NCI-H146 treated with DMSO at 0.1 percent for 48 hours (cell line): Measurements from ENCODE around the gene RNU6-9.

ENCODE experiments used
- DNase-seq: peaks from one replicate; lab custom pipeline; 2025; ENCODE audit not compliant: unreplicated experiment; lab: John Stamatoyannopoulos, UW

The RNU6-9 gene

DNA sequence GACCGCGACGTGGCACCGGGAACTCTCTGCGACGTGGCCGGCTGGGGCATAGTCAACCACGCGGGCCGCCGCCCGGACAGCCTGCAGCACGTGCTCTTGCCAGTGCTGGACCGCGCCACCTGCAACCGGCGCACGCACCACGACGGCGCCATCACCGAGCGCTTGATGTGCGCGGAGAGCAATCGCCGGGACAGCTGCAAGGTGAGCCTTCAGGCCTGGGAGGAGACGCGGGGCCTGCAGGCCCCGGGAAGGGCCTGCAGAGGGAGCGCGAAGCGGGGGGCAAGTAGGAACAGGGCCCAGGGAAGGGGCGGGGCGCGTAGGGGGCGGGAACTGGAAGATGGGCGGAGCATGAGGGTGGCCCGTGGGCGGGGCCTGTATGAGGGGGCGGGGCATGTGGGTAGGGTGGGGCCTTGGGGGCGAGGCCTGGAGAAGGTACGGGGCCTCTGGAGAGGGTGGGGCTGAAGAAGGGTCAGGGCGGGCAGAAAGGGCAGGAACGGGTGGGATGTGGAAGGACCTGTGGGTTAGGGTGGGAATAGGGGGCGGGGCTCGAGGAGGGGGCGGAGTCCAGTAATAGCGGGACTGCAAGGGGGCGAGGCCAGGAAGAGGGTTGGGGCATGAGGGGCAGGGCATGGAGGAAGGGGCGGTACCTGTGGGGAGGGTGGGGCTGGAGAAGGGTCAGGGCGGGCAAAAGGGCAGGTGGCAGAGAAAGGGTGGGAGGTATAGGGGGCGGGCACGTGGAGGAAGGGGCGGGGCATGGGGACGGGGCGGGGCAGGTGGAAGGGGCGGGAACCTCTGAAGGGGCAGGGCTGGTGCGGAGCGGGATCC is 31.3 kb upstream of the RNU6-9 start:
- DNase-seq: no peak

DNA sequence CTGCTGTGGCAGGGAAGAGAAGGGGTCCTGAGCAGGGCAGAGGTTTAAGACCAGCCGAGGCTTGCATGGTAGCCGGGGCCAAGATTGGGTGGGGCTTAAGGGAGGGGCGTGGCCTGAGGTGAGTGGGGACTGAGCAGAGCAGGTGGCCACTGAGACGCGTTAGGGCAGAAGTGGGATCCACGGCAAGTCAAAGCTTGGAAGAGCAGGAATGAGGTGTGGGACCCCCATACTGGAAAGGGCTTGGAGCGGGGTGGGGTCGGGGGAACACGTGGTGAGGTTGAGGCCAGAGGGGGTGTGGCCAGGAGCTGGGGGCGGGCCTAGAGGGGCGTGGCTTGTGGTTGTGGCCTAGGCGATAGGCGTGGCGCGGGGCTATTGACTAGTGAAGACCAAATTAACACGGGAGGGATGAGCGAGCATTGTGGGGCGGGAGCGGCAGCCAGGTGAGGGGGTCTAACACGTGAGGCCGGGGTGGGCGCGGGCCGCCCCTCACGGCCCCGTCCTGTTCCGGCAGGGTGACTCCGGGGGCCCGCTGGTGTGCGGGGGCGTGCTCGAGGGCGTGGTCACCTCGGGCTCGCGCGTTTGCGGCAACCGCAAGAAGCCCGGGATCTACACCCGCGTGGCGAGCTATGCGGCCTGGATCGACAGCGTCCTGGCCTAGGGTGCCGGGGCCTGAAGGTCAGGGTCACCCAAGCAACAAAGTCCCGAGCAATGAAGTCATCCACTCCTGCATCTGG is 30.5 kb upstream of the RNU6-9 start:
- DNase-seq: no peak

DNA sequence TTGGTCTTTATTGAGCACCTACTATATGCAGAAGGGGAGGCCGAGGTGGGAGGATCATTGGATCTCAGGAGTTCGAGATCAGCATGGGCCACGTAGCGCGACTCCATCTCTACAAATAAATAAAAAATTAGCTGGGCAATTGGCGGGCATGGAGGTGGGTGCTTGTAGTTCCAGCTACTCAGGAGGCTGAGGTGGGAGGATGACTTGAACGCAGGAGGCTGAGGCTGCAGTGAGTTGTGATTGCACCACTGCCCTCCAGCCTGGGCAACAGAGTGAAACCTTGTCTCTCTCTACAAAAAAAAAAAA is 30.0 kb upstream of the RNU6-9 start:
- no peak for DNase-seq

DNA sequence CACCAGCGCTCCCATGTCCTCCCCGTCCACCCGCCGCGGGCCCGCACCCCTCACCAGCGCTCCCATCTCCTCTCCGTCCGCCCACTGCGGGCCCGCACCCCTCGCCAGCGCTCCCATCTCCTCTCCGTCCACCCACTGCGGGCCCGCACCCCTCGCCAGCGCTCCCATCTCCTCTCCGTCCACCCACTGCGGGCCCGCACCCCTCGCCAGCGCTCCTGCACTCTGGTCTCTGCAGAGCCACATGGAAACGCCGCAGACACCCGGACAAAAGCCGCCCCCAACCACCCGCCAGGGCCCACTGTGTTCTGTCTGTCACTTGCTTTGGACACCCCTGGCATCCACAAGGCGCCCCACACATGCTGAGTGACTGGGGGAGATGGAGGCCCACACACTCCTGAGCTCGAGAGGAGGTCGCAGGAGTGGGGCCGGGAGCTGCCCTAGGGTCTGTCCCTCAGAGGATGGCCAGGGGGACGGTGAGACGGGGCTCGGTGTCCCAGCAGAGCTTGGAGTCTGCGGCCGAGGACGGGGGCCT is 26.4 kb upstream of the RNU6-9 start:
- no peak for DNase-seq

DNA sequence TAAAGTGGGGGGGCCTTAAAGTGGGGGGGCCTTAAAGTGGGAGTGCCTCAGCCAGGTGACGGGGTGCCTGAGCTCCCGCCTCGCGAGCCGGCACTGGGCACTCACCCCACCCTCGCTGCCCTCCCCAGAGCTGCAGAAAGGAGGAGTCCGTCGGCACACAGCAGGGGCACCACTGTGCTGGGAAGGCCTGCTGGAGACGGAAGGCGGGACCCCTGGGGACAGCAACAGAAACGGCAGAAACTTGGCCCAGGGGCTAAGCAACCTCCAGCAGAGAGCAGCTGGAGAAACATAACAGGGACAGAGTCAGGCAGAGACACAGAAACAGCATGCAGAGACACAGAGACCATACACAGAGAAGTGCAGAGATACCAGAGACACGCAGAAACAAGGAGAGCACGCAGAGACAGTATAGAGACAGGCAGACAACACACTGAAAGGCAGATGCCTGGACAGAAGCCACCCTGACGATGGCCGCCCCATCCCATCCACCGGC is 25.9 kb upstream of the RNU6-9 start:
- DNase-seq: no peak

DNA sequence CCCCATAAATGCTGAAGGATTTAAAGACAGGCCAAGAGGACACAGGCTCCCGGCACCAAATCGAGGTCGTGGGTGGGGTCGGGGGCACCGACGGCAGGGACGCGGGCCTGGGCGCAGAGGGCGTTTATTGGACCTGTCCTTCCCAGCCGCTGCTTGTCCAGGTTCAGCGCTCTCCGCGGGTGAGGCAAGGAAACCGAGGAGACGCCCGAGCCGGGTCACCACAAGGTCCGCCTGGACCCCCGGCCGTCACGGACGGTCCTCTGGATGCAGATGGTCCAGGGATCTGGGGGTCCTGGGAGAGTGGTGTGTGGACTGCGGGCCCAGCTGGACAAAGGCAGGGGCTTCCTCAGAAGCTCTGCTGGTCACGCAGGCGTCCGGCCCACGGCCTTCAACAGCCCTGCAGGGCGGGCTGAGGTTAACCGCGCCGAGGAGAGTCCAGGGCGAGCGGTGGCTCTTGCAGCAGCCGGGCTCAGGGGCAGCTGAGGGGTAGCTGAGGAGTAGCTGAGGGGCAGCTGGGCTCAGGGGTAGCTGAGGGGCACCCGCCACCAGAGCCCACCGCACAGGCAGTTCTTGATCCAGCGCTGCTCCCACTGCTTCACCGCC is 25.3 kb upstream of the RNU6-9 start:
- DNase-seq: no peak

DNA sequence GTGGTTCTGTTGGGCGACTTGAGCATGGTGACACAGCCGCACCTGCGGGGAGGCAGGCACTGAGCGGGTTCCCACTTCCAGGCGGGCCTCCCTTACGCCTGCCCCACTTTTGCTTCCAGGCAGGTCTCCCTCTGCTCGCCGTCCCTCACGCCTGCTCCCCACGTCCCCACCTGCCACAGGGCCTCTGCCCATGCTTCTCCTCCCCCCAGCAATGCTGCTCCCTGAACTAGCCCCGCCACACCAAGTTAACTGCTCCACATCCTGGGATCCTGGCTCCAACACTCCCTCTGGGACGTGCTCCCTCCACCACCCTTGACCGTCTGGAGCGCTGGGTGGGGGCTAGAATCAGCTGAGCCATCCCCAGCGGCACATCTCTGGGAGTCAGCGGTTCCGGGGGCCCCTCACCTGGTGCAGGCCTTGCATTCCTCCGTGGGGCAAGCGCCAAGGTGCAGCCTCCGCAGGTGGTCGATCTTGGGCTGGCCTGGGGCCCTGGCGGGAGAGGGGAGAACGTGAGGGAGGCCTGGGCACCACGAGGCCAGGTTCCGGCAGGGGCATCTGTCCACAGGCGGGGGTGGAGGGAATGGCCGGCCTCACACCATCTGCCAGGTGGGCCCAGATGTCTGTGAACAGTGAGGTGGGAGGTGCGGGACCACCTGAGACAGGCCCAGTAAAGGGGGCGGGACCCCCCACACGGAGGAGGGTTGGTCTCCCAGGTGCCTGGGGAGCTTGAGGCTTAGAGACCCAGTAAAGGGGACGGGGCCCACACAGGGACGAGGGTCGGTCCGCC is 24.6 kb upstream of the RNU6-9 start:
- no peak for DNase-seq

DNA sequence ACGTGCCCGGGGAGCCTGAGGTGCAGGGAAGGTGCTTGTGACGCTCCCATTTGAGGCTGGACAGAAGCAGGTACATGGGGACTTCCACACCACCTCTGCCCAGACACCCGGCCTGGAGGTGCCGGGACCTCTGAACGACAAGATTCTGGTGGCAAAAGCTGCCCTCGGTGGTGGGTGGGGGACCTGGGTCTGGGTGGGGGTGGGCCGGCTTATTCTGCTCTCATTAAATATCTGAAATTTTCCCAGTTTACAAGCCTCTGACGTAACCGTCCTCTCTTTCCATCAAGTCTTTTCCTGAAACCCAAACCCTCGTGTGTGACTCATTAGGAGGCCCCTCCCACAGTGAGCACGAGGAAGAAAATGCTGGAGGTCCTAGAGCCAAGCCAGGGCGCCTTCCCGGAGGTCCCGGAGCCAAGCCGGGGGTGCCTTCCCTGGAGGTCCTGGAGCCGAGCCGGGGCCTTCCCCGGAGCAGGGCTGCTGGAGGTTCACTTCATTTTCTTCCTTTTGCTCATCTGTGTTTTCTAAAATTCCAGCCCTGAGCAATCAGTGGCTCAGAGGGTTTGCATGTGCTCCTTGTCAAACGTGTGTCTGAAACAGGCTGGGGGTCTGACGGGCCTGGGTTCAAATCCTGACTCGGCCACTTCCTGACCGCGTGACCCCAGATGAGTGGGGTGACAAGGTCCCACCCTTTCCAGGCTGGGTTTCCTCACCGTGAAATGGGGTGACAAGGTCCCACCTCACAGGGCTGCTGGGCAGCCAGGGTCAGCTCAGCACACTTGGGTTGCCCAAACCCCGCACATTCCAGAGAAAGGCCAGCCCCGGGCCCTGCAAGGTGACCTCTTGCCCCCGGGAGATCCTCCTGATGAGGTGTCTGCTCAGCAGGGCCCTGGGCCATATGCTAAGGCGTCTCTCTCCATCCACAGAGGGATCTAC is 23.8 kb upstream of the RNU6-9 start:
- DNase-seq: no peak

DNA sequence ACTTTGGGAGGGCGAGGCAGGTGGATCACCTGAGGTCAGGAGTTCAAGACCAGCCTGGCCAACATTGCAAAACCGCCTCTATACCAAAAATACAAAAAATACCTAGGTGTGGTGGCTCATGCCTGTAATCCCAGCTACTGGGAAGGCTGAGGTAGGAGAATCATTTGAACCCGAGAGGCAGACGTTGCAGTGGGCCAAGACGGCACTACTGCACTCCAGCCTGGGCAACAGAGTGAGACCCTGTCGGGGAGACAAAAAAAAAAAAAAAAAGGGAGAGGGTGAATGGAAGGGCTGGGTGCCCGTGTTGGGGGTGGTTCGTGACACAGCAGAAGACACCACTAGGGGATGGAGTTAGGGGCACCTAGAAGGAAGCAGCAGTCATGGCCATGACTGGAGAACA is 23.0 kb upstream of the RNU6-9 start:
- no peak for DNase-seq

DNA sequence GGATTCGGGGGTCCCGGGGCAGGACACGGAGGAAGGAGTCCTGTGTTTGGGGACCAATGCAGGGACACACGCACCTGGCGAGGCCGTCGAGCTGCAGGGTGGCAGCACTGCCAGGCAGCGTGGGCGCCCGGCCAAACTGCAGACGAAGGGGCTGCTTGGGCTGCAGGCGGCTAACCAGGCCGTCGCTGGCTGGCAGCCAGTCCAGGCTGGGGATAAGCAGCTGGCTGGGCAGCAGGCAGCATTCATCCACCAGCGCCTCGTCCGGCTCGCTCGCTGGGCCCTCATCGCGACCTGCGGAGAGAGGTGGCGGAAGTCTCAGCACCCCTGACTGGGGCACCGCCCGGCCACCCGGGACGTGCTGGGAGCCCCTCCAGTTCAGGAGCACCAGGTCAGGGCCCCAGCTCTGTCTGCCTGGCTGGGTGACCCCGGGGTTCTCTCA is 22.3 kb upstream of the RNU6-9 start:
- no peak for DNase-seq

DNA sequence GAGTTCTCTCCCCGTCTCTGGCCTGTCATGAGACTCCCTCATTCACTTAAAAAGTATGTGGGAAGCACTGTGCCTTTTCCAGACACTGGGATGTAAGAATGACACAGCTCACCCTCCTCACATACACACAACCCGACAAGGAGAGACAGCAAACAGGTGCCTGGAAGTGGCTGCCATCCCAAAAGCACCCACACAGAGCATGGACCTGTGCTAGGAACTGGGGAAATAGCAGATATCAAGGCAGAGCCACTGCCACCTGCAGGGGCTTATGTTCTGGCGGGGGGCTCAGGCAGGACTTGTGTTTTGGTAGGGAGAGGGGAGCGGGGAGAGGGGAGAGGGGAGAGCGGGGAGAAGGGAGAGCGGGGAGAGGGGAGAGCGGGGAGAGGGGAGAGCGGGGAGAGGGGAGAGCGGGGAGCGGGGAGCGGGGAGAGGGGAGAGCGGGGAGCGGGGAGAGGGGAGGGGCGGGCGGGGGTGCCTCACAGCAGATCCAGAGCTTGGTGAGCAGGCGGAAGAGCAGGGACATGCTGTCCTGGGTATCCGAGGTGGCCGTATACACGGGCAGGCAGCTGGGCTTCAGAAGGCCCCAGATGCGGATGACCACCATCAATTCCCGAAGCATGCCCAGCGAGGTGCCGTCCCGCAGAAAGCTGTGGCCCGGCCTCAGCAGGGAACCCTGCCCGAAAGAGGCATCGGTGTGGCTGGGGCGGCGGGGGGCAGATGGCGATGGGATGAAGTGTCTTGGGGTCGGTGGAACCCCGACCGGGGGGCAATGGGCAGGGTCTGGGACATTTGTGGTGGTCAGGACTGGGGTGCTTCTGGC is 21.6 kb upstream of the RNU6-9 start:
- DNase-seq: no peak

DNA sequence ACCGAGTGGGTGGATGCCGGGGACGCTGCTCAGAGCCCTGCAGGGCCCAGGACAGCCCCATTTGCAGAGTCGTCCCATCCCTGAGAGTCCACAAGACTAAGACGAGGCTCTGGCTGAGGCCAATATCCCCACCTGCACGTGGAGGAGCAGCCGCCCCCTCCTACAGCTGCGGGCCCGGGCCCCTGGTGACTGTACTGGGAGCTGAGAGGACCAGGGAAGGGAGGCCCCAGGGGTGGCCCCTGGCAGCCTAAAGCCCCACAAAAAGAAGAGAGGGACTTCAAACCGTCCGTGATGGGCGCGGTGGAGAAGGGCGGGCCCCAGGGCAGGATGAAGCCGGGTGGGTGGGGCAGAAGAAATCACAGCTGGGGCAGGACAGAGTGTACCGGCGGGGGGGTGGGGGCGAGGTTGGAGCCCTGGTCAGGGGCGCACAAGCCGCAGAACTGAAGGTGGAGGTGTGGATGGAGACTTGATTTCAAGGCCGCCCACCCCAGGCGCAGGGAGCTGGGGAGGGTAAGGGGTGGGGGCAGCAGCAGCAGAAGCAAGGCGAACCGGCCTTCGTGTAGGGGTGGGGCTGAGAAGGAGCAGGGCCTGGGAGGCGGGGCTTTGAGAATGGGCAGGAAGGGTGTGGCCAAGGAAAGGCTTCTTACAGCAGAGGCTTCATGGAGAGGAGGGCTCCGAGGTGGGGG is 20.9 kb upstream of the RNU6-9 start:
- DNase-seq: no peak

DNA sequence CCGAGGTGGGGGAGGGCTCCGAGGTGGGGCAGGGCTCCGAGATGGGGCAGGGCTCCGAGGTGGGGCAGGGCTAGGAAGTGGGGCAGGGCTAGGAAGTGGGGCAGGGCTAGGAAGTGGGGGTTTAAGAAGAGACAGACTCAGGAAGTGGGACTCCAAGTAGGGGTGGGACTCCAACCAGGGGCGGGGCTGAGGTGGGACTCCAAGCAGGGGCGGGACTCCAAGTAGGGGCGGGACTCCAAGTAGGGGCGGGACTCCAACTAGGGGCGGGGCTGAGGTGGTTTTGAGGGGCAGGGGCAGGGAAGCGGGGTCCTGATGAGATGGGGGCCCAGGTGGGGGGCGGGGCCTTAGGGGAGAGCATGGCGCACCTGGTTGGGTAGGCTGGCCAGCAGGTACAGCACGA is 20.2 kb upstream of the RNU6-9 start:
- no peak for DNase-seq

DNA sequence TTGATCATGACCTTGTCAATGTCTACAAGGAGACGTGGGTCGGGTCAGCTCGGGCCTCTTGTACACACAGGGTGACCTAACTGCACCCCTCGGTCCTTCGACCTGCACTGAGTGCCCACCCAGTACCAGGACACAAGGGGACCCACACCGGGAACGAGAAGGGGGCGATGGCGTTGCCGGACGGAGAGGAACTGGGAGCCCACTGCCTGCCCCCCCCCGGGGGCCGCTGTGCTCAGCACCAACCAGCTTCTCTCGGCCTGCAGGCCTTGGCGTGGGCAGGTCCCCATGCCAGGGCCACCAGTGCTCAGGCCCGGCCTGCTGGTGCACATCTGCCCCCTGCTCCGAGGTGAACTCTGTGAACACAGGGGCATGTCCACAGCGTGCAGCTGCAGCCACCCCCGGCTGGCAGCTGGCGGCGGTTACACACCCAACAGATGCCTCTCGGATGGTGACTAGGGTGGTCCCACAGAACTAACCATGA is 19.7 kb upstream of the RNU6-9 start:
- DNase-seq: no peak

DNA sequence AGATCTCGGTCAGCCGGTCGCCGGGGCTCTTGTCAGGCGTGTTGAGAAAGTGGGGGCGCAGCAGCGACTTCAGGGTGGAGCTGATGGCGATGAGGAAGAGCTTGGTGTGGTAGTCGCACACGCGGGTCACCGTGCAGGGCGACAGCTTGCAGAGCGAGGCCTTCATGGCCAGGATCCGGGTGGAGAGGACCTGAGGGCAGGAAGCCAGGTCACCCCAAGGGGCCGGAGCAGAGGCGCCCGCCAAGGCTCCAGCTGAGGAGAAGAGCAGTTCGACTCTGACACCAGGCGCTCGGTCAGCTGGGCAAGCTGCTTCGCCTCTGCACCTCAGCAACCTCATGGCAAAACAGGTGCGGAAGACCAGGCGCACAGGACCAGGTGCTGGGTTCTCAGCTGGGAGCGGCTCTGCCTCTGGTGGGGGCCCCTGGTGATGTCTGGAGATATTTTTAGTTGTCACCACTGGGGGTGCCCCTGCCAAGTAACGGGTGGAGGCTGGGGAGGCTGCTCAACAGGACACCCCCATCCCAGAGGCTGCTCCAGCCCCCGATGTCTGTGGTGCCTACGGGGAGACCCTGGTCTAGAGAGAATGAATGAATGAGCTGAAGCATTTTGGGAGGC is 17.9 kb upstream of the RNU6-9 start:
- DNase-seq: no peak

DNA sequence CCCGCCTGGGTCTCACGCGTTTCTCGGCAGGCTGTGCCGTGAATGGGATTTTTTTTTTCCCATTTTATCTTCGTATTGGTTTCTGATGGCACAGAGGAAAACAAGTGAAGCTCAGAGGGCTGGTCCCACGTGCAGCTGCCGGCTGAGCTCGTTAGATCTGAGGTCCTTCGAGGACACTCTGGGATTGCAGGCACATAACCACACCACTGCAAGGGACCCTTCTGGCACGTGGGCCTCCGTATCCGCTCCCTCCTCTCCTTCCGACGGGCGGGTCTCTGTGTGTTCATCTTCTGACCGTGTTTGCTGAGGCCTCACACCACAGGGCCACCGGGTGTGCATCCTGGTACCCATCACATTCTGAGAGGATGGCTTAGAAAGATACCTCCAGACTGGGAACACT is 17.2 kb upstream of the RNU6-9 start:
- no peak for DNase-seq

DNA sequence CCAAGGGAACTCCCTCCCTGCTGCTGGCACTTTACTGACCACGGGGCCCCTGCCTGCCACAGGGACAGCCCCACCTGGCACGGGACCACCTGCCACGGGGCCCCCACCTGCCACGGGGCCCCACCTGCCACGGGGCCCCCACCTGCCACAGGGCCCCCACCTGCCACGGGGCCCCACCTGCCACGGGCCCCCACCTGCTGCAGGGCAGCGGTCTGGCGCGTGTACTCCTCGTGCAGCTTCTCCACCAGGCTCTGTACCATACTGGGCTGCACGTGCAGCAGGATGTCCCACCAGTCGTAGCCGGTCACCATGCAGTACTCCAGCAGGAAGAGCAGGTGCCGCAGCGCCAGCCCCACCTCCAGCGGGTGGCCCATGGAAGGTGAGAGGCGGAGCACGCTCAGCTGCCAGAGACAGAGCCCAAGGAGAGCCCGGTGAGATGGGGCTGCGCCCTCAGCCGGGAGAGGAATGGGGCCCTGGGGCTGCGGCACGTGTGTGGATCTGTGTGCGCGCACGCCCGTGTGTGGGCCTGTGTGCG is 16.4 kb upstream of the RNU6-9 start:
- no peak for DNase-seq
